ENCODE results near the gene TMEM127.

GRCh38 chr2:96207073-96207773 lies 58.6 kb downstream of the TMEM127 start:
- TF ChIP-seq EZH2 (IDR thresholded peaks at IDR 0.05; ENCODE audit: insufficient read depth, poor library complexity, severe bottlenecking) (no peak), EZH2phosphoT487 (IDR thresholded peaks at IDR 0.05; ENCODE audit: insufficient read depth, low read depth) (no peak)
